HepG2 (cell line): Measurements from ENCODE around the gene UBE2H. TPM values are rescaled to one million over a fixed set of nuclear protein-coding genes. Genes with fewer than 3 reads are reported as not detected.

Experiments
- ARNTL ChIP-seq: sonication (generic); formaldehyde crosslinking; IDR thresholded peaks from 2 replicates; pipeline ENCODE4 v1.4.0; 2020; ENCODE audit warnings: mild to moderate bottlenecking, missing genetic modification reagents
- ATF1 ChIP-seq: IDR thresholded peaks from 2 replicates; pipeline ENCODE4 v1.6.1; 2016; ENCODE audit warnings: mild to moderate bottlenecking, control low read depth
- HIVEP1 ChIP-seq: sonication (generic); formaldehyde crosslinking; IDR thresholded peaks from 2 replicates; pipeline ENCODE4 v1.4.0; 2020; ENCODE audit warnings: mild to moderate bottlenecking, missing genetic modification reagents
- HNF4A ChIP-seq: sonication (generic); formaldehyde crosslinking; IDR thresholded peaks from 2 replicates; pipeline ENCODE4 v1.4.0; 2020; ENCODE audit warnings: missing genetic modification reagents
- KAT8 ChIP-seq: IDR thresholded peaks from 2 replicates; pipeline ENCODE4 v1.6.1; 2016; ENCODE audit warnings: missing genetic modification reagents, missing compliant biosample characterization
- MATR3 ChIP-seq: sonication (generic); formaldehyde crosslinking; IDR thresholded peaks from 2 replicates; pipeline ENCODE4 v1.4.0; 2020; ENCODE audit warnings: missing genetic modification reagents
- NFKBIZ ChIP-seq: IDR thresholded peaks from 2 replicates; pipeline ENCODE4 v1.6.1; 2018; ENCODE audit warnings: missing genetic modification reagents, missing compliant biosample characterization
- RFX5 ChIP-seq: IDR thresholded peaks from 2 replicates; pipeline ENCODE4 v1.6.1; 2011; ENCODE audit warnings: low read depth, low read length, improper control_type of control experiment
- SIX1 ChIP-seq: sonication (generic); formaldehyde crosslinking; IDR thresholded peaks from 2 replicates; pipeline ENCODE4 v1.4.0; 2020; ENCODE audit warnings: missing genetic modification reagents, borderline replicate concordance
- SRSF4 ChIP-seq: fragments of 200-400 bp; formaldehyde crosslinking; IDR thresholded peaks from one replicate; pipeline ENCODE4 v1.6.1; 2018; ENCODE audit warnings: mild to moderate bottlenecking, low read depth, low read length, moderate library complexity; ENCODE audit not compliant: poor library complexity, severe bottlenecking
- ZC3H4 ChIP-seq: sonication (generic); formaldehyde crosslinking; IDR thresholded peaks from 2 replicates; pipeline ENCODE4 v1.4.0; 2020; ENCODE audit warnings: missing genetic modification reagents, borderline replicate concordance
- ZFP41 ChIP-seq: sonication (generic); formaldehyde crosslinking; IDR thresholded peaks from 2 replicates; pipeline ENCODE4 v1.4.0; 2020; ENCODE audit warnings: mild to moderate bottlenecking, missing genetic modification reagents, borderline replicate concordance
- ZNF33B ChIP-seq: sonication (generic); formaldehyde crosslinking; IDR thresholded peaks from 2 replicates; pipeline ENCODE4 v1.5.1; 2020; ENCODE audit warnings: mild to moderate bottlenecking, missing genetic modification reagents
- ZNF720 ChIP-seq: sonication (generic); formaldehyde crosslinking; IDR thresholded peaks from 2 replicates; pipeline ENCODE4 v1.4.0; 2020; ENCODE audit warnings: missing genetic modification reagents
- ZNF761 ChIP-seq: sonication (generic); formaldehyde crosslinking; conservative IDR thresholded peaks from 2 replicates; pipeline ENCODE4 v1.4.0; 2020; ENCODE audit warnings: mild to moderate bottlenecking, missing genetic modification reagents
- ZNF772 ChIP-seq: sonication (generic); formaldehyde crosslinking; IDR thresholded peaks from 2 replicates; pipeline ENCODE4 v1.5.0; 2020; ENCODE audit warnings: mild to moderate bottlenecking, missing genetic modification reagents
- polyA plus RNA-seq, 8 experiments: library from polyadenylated mRNA; depleted of rRNA in 3 of 8; stranded (reverse) in 7 of 8; unstranded in 1 of 8; fragments of >200 nt; fragmentation: Illumina TruSeq in 4 of 8; extraction: Trizol in 4 of 8; gene quantifications; 2 replicates each; pipeline versions ENCODE4 v1.2.1 to v1.2.3, GENCODE V29; 2011 to 2016; ENCODE audit warnings: low read depth in 4 of 8, missing spikeins in 1 of 8, mixed read lengths in 1 of 8; ENCODE audit not compliant: insufficient read depth in 1 of 8
- total RNA-seq, 5 experiments: library from RNA; depleted of rRNA; stranded (reverse); fragments of >200 nt; fragmentation: Illumina TruSeq; extraction: Trizol; gene quantifications; 2 replicates each; pipeline ENCODE4 v1.2.3, GENCODE V29; 2016; ENCODE audit warnings: low read depth in 1 of 5
- TF ChIP-seq, protein P1 (sequence below): sonication (generic); formaldehyde crosslinking; IDR thresholded peaks from 2 replicates; pipeline ENCODE4 v1.4.0; 2020; ENCODE audit warnings: low read depth, missing genetic modification reagents
- TF ChIP-seq, protein P2 (sequence below): IDR thresholded peaks from 2 replicates; pipeline ENCODE4 v1.6.1; 2016; ENCODE audit warnings: missing genetic modification reagents, missing compliant biosample characterization
- TF ChIP-seq, protein P3 (sequence below): sonication (generic); formaldehyde crosslinking; IDR thresholded peaks from 2 replicates; pipeline ENCODE4 v1.4.0; 2020; ENCODE audit warnings: missing genetic modification reagents
- TF ChIP-seq, protein P4 (sequence below): sonication (generic); formaldehyde crosslinking; IDR thresholded peaks from 2 replicates; pipeline ENCODE4 v1.4.0; 2020; ENCODE audit warnings: missing genetic modification reagents

The UBE2H gene
- total and polyA plus RNA-seq, 2 of the 13 experiments (the other 11 are each of a cell fraction or from before 2014, with no cell fraction given) = 15.5 to 40.1 TPM

DNA sequence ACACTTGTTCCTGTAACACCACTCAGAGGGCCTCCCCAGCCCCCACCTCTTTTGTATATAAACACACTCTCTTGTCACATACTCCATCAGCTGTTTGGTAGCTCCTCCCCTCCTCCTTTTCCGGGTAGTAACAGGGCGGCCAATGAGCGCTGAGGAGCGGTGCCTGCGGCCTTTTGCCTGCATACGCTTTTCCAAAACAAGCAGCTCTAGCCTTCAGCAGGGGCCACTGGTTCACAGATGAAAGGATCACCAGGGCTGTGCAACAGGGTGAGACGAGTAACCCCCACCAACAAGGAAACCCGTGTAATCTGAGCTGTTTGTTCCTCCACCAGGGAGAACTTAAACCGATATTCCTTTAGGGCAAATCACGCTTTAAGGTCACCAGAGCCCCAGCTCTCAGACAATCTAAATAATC, 3.9 kb downstream of the UBE2H start (continued):
- TF ChIP-seq, protein P1, sequence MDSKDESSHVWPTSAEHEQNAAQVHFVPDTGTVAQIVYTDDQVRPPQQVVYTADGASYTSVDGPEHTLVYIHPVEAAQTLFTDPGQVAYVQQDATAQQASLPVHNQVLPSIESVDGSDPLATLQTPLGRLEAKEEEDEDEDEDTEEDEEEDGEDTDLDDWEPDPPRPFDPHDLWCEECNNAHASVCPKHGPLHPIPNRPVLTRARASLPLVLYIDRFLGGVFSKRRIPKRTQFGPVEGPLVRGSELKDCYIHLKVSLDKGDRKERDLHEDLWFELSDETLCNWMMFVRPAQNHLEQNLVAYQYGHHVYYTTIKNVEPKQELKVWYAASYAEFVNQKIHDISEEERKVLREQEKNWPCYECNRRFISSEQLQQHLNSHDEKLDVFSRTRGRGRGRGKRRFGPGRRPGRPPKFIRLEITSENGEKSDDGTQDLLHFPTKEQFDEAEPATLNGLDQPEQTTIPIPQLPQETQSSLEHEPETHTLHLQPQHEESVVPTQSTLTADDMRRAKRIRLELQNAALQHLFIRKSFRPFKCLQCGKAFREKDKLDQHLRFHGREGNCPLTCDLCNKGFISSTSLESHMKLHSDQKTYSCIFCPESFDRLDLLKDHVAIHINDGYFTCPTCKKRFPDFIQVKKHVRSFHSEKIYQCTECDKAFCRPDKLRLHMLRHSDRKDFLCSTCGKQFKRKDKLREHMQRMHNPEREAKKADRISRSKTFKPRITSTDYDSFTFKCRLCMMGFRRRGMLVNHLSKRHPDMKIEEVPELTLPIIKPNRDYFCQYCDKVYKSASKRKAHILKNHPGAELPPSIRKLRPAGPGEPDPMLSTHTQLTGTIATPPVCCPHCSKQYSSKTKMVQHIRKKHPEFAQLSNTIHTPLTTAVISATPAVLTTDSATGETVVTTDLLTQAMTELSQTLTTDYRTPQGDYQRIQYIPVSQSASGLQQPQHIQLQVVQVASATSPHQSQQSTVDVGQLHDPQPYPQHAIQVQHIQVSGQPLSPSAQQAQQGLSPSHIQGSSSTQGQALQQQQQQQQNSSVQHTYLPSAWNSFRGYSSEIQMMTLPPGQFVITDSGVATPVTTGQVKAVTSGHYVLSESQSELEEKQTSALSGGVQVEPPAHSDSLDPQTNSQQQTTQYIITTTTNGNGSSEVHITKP (CRISPR knock-in tag) = no peak
- TF ChIP-seq ARNTL (CRISPR knock-in tag) (peak; percentile 81), HIVEP1 (peak; percentile 89), ZNF772 (CRISPR knock-in tag) (peak; percentile 55; the same call in 1 of the 2 replicates), HNF4A (CRISPR knock-in tag) (peak; percentile 63), ZNF761 (CRISPR knock-in tag) (0 out of 2 replicates have a peak, but pooled peaks have one; percentile 60), ZNF33B (no peak), SRSF4 (no peak), ZFP41 (no peak), NFKBIZ (no peak), ATF1 (CRISPR knock-in tag) (peak; percentile 70; the same call in 1 of the 2 replicates), KAT8 (CRISPR knock-in tag) (peak; percentile 71), MATR3 (CRISPR knock-in tag) (no peak), ZC3H4 (CRISPR knock-in tag) (no peak), ZNF720 (no peak), SIX1 (CRISPR knock-in tag) (peak; percentile 99), RFX5 (peak; percentile 98)
- TF ChIP-seq, protein P2, sequence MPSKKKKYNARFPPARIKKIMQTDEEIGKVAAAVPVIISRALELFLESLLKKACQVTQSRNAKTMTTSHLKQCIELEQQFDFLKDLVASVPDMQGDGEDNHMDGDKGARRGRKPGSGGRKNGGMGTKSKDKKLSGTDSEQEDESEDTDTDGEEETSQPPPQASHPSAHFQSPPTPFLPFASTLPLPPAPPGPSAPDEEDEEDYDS (CRISPR knock-in tag) = peak; percentile 79
- TF ChIP-seq, protein P3, sequence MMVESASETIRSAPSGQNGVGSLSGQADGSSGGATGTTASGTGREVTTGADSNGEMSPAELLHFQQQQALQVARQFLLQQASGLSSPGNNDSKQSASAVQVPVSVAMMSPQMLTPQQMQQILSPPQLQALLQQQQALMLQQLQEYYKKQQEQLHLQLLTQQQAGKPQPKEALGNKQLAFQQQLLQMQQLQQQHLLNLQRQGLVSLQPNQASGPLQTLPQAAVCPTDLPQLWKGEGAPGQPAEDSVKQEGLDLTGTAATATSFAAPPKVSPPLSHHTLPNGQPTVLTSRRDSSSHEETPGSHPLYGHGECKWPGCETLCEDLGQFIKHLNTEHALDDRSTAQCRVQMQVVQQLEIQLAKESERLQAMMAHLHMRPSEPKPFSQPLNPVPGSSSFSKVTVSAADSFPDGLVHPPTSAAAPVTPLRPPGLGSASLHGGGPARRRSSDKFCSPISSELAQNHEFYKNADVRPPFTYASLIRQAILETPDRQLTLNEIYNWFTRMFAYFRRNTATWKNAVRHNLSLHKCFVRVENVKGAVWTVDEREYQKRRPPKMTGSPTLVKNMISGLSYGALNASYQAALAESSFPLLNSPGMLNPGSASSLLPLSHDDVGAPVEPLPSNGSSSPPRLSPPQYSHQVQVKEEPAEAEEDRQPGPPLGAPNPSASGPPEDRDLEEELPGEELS = peak; percentile 88
- TF ChIP-seq, protein P4, sequence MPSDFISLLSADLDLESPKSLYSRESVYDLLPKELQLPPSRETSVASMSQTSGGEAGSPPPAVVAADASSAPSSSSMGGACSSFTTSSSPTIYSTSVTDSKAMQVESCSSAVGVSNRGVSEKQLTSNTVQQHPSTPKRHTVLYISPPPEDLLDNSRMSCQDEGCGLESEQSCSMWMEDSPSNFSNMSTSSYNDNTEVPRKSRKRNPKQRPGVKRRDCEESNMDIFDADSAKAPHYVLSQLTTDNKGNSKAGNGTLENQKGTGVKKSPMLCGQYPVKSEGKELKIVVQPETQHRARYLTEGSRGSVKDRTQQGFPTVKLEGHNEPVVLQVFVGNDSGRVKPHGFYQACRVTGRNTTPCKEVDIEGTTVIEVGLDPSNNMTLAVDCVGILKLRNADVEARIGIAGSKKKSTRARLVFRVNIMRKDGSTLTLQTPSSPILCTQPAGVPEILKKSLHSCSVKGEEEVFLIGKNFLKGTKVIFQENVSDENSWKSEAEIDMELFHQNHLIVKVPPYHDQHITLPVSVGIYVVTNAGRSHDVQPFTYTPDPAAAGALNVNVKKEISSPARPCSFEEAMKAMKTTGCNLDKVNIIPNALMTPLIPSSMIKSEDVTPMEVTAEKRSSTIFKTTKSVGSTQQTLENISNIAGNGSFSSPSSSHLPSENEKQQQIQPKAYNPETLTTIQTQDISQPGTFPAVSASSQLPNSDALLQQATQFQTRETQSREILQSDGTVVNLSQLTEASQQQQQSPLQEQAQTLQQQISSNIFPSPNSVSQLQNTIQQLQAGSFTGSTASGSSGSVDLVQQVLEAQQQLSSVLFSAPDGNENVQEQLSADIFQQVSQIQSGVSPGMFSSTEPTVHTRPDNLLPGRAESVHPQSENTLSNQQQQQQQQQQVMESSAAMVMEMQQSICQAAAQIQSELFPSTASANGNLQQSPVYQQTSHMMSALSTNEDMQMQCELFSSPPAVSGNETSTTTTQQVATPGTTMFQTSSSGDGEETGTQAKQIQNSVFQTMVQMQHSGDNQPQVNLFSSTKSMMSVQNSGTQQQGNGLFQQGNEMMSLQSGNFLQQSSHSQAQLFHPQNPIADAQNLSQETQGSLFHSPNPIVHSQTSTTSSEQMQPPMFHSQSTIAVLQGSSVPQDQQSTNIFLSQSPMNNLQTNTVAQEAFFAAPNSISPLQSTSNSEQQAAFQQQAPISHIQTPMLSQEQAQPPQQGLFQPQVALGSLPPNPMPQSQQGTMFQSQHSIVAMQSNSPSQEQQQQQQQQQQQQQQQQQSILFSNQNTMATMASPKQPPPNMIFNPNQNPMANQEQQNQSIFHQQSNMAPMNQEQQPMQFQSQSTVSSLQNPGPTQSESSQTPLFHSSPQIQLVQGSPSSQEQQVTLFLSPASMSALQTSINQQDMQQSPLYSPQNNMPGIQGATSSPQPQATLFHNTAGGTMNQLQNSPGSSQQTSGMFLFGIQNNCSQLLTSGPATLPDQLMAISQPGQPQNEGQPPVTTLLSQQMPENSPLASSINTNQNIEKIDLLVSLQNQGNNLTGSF (CRISPR knock-in tag) = no peak
